HG03520 (cell line): Measurements from ENCODE around the gene CFAP58.
"Not testable (repeated sequence)": the region's sequence is repeated elsewhere in the genome, so short reads cannot be mapped to it uniquely, and the experiment has no call there.

Source experiments
- ATAC-seq: cut with Tn5 transposase; IDR thresholded peaks from one replicate; pipeline ENCODE4 v1.9.1; 2021; ENCODE audit warnings: mild to moderate bottlenecking, moderate library complexity; ENCODE audit not compliant: unreplicated experiment

Gene CFAP58

DNA sequence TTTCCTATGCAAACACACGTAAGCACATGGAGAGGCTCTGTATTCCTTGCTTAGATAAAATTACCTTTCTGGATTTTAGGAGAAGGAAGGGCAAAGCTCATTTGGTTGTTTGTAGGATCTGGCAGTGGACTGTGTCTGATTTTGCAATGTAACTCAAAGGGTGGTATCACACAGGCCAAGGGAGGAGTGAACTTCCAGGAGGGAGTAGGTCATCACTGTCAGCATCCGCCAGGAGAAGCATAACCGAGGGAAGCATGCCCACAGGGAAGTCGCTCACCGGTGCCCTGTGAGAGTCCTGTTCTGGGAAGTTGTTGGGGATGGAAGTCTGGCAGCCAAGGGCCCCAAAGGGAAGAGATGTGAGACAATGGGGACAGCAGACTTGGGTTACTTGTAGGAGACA is 74.4 kb downstream of the CFAP58 start:
- no peak for ATAC-seq

- ATAC-seq, result no peak
Observed at GRCh38 chr10:104429846-104430245, 76.2 kb downstream of the CFAP58 start.

DNA sequence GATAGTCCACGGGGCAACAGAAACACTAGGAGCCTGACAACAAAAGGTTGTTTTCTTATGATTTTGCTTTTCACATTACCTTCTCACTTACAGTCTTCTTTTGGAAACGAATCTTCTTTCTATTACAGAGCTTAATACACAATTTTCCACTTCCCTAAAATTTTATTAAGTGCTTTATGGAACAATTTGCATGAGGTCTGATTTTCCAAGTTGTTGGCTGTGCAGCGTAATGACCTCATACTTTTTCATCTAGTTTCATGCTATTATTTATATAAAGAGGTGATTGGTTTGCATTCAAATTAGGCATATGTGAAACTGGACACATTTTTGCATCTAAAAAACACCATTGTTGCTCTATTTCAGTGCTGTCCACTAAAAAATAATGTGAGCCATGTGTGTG is 76.7 kb downstream of the CFAP58 start:
- ATAC-seq, result no peak

DNA sequence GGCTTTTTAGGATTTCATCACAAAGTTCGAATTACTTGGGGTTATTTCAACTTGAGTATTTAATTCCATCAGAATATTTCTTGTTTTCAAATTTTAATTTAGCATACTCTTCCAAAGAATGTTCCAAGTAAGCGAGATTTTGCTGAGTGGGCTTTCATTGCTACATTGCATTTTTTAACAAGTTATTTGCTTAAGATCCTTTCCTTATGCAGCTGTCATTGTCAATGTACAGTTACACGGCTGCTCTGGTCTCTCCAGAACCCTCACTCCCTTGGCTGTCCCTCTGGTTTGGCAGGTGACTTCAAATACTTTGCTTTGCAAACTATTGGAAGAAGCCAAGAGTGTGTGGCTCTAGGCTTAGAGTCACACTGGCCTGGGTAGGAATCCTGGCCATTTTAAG is 80.0 kb downstream of the CFAP58 start:
- no peak for ATAC-seq

- ATAC-seq, result no peak
Observed at GRCh38 chr10:104434601-104435000, 81.0 kb downstream of the CFAP58 start.

GRCh38 chr10:104435822-104436221 is 82.2 kb downstream of the CFAP58 start:
- ATAC-seq, result no peak

DNA sequence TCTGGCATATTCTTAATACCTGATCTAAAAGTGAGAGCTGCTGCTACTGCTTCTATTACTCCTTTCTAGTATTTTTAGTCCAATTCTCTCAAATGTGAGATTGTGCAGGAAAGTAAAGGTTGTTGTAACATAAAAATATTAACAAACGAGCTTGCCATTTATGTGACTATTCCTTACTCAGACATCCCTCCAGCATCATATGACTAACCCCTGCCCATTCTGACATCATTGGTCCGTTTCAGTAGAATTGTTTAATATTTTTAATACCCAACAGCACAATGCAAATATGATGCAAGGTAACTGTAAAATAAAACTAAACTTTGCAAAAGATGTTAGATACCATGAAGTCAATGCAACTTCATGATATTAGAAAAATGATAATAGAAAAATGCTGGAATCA is 83.6 kb downstream of the CFAP58 start:
- ATAC-seq, result no peak

GRCh38 chr10:104440221-104440620 is 86.6 kb downstream of the CFAP58 start:
- ATAC-seq, result no peak

DNA sequence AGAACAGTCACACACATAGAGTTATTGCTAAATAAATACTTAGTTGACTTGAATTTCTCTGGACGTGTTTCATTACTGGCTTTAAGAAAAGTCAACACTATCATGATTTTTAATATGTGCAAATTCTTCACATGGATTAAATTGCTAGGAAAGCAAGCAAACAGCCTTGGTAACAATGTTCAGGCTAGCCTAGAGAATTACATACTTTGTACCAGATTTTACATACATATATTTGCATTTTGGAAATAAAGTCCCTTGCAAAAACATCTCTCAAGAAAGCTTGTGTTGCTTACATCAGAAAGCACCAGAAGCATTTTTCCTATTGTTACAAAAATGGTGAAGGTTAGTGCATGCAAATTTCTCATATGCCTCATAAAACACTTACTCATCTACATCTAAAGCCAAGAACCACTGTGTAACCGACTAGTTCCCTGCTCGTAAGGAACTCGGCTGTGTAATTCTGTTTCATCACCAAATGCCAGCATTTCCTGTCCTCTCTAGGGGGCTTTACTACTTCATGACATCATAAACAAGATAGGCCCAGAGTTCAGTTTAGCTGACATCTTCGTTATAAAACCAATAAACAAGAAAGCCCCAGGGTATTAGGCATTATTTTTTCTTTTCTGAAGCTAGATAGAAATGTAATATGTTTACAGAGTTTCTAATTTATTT is 87.8 kb downstream of the CFAP58 start:
- ATAC-seq, result no peak

DNA sequence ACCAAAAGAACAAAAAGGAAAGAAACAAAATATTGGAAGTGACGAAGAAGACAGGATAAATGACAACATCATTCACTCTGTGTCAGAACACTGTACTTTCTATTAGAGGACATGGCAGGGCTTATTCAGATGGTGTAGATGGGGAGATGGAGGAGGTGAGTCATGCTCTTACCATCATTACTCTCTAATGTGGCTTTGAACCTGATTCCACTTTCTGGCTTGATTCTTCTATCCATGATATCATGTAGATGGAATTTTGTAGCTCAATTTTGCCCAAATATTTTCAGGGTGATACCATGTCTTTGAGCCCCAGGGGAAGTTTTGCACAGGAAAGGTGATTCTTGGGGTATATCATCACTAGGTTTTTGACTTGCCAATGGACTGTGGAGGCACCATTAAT is 91.7 kb downstream of the CFAP58 start:
- no peak for ATAC-seq

- no peak for ATAC-seq
Observed at GRCh38 chr10:104446151-104446550, 92.5 kb downstream of the CFAP58 start.

- no peak for ATAC-seq
Observed at GRCh38 chr10:104447331-104447730, 93.7 kb downstream of the CFAP58 start.

- no peak for ATAC-seq
Observed at GRCh38 chr10:104447906-104448305, 94.3 kb downstream of the CFAP58 start.

- ATAC-seq, result no peak
Observed at GRCh38 chr10:104449391-104449790, 95.8 kb downstream of the CFAP58 start.

DNA sequence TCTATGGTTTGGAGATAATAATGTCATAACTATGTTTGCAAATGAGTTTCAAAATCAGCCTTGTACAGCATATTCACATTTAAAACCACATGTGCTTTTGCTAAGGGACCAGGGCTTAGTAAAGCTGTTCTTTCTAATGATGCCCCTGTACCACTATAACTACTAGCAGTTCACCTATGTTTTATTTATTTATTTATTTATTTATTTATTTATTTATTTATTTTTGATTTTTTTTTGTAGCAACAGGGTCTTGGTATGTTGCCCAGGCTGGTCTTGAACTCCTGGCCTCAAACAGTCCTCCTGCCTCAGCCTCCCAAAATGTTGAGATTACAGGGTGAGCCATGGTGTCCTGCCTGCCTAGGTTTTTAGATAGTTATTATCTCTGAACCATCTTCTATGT is 96.9 kb downstream of the CFAP58 start:
- no peak for ATAC-seq

- ATAC-seq, result no peak
Observed at GRCh38 chr10:104450954-104451353, 97.3 kb downstream of the CFAP58 start.

- ATAC-seq, result no peak
Observed at GRCh38 chr10:104452977-104453376, 99.3 kb downstream of the CFAP58 start.

GRCh38 chr10:104456802-104457542 is 103.3 kb downstream of the CFAP58 start:
- ATAC-seq, result no peak

DNA sequence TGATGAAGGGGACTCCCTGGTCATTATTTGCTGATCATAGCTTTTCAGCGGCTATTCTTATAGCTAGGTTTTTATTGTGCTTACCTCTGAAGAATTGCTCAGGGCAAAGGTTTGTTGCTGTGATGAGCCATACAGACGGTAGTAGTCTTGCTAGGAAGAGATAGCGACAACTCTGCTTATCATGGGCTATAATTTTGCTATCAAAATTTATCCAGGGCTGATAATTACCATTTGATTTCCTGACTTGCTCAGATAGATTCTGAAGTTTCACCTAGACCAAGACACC is 103.9 kb downstream of the CFAP58 start:
- no peak for ATAC-seq

DNA sequence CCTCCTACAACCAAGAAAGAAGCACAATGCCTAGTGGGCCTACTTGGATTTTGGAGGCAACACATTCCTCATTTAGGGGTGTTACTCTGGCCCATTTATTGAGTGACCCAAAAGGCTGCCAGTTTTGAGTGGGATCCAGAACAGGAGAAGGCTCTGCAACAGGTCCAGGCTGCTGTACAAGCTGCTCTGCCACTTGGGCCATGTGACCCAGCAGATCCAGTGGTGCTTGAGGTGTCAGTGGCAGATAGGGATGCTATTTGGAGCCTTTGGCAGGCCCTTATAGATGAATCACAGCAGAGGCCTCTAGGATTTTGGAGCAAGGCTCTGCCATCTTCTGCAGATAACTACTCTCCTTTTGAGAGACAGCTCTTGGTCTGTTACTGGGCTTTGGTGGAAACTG is 111.9 kb downstream of the CFAP58 start:
- not testable (repeated sequence) for ATAC-seq

- ATAC-seq, result not testable (repeated sequence)
Observed at GRCh38 chr10:104468818-104469217, 115.2 kb downstream of the CFAP58 start.

DNA sequence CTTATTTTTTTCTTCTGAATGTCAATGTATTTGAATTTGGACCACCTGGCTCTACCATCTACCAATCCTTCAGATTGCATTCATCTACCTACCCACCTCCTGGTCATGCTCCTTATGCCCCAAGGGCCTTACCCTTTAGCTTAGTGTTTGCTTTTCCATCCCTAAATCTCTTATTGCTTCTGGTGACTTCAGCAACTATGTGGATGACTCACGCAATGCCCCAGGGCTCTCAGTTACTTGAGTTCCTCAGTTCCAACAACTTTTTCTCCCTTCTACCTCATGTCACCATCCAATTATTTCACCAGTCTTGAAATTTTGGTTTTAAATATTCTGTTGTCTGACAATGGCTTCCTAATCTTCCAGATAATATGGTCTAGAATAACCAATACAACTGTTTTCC is 118.9 kb downstream of the CFAP58 start:
- ATAC-seq, result no peak
